HUES48 (cell line): ENCODE data around the gene NUTM2E.
"Not testable (repeated sequence)": the region's sequence is repeated elsewhere in the genome, so short reads cannot be mapped to it uniquely, and the experiment has no call there.

Experiments
- H3K27ac ChIP-seq: one replicate; pipeline ENCODE4 v1.7.0; 2013; ENCODE audit warnings: low read depth, low read length, inconsistent platforms
- H3K27me3 ChIP-seq: 2 replicates; pipeline ENCODE4 v1.6.1; 2013; ENCODE audit warnings: mild to moderate bottlenecking, low read length; ENCODE audit not compliant: control insufficient read depth, insufficient read depth
- H3K36me3 ChIP-seq: 2 replicates; pipeline ENCODE4 v1.6.1; 2013; ENCODE audit warnings: low read length; ENCODE audit not compliant: control insufficient read depth, insufficient read depth
- H3K4me1 ChIP-seq: 2 replicates; pipeline ENCODE4 v1.6.1; 2013; ENCODE audit warnings: mild to moderate bottlenecking, low read length; ENCODE audit not compliant: control insufficient read depth, insufficient read depth
- H3K4me3 ChIP-seq: 2 replicates; pipeline ENCODE4 v1.5.1; 2013; ENCODE audit warnings: mild to moderate bottlenecking, low read depth, low read length
- H3K9ac ChIP-seq: 2 replicates; pipeline ENCODE4 v1.6.1; 2013; ENCODE audit warnings: mild to moderate bottlenecking, low read depth, low read length, moderate library complexity
- H3K9me3 ChIP-seq: 2 replicates; pipeline ENCODE4 v1.6.1; 2013; ENCODE audit warnings: low read length; ENCODE audit not compliant: control insufficient read depth, insufficient read depth

The NUTM2E gene, protein sequence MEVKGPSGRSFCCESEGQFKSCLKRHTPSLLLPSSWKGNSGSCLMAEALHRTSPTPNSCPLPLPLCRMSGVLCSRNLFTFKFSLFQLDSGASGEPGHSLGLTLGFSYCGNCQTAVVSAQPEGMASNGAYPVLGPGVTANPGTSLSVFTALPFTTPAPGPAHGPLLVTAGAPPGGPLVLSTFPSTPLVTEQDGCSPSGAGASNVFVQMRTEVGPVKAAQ (N-terminal part only)

DNA sequence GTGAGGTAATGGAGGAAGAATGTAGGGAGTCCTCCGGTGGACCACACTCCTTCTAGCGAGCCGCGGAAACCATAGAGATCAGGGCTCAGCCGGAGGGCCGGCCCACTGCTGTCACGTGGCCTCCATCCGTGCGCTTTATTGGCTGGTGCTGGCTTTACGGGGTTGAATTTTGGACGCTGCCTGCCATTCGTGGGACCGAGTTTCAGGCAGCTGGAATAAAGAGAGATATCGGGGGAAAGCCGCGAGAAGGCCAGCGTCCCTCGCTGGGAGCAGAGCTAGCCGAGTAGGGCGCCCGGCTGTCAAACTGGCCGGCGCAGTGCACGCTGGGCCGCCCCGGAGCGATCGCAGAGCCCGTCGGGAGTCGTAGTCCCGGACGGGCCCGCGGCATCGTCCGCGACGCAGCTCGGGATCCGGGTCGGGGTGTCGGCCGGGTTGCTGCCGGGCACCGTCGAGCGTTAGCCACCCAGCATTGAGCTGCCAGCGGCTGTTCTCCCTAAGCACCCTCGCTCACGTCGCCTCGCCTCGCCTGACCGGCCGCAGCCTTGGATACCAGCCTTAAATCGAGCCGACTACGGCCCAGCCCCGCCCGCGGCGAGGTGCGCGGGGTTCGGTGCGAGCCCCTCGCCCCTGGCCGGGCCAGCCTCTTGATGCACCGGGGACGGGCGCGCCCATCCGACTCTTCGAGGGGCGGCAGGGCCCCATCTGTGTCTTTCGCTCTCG is at the start of gene NUTM2E:
Gene NUTM2E, plus strand, starts transcription at position 244 of the 720 bp plus-strand sequence. CDS start 15,002 bp downstream, outside the sequence.
- H3K9ac ChIP-seq, H3K4me1 ChIP-seq, H3K9me3 ChIP-seq, H3K27me3 ChIP-seq, H3K36me3 ChIP-seq: not testable (repeated sequence)
- H3K27ac ChIP-seq, result peak within 1 kb of the TSS; percentile 88
- H3K4me3 ChIP-seq, result peak within 1 kb of the TSS; percentile 70

DNA sequence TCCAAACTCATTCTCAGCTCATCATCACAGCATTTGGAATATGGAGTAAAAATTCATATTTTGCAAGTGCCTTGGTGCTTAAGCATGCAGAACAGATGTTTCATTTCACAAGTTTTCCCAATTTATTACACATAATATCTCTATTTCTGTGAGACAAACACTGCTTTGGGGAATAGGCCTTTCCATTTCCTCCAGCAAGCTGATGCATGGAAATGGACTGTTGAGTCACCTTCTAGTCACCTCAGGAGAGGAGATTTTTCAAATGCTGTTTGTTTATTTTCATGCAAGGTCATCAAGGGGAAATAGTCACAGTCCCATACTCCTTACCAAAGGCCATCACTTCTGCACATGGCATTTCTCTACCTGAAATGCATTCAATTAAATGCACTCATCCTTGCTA is 48.5 kb upstream of the NUTM2E start:
- not testable (repeated sequence) for H3K27ac ChIP-seq, H3K9ac ChIP-seq, H3K9me3 ChIP-seq, H3K4me1 ChIP-seq, H3K4me3 ChIP-seq, H3K36me3 ChIP-seq, H3K27me3 ChIP-seq

GRCh38 chr10:79779310-79779938 is 47.1 kb upstream of the NUTM2E start:
- H3K4me3 ChIP-seq, H3K9me3 ChIP-seq, H3K27ac ChIP-seq, H3K9ac ChIP-seq, H3K4me1 ChIP-seq, H3K36me3 ChIP-seq, H3K27me3 ChIP-seq: not testable (repeated sequence)

DNA sequence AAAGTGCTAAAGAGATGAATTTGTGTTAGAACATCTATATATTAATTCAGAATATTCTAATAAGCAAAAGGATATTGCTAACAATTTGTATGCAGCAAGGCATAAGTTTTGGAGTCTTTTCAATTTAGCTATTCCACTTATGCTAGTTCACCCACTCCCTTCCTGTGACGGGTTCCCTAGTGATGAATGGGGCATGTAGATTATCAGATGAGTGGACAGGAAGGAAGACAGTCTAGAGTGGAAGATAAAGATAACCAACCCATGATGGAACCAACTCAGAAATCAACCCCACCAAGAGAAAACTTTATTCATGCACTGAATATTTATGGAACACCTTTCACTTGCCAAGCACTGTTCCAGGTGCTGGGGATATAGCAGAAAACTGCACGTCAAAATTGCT is 46.5 kb upstream of the NUTM2E start:
- not testable (repeated sequence) for H3K4me3 ChIP-seq, H3K9ac ChIP-seq, H3K9me3 ChIP-seq, H3K27ac ChIP-seq, H3K27me3 ChIP-seq, H3K36me3 ChIP-seq, H3K4me1 ChIP-seq

- not testable (repeated sequence) for H3K9ac ChIP-seq, H3K27me3 ChIP-seq, H3K4me3 ChIP-seq, H3K9me3 ChIP-seq, H3K27ac ChIP-seq, H3K36me3 ChIP-seq, H3K4me1 ChIP-seq
Observed at GRCh38 chr10:79781584-79781983, 45.0 kb upstream of the NUTM2E start.

DNA sequence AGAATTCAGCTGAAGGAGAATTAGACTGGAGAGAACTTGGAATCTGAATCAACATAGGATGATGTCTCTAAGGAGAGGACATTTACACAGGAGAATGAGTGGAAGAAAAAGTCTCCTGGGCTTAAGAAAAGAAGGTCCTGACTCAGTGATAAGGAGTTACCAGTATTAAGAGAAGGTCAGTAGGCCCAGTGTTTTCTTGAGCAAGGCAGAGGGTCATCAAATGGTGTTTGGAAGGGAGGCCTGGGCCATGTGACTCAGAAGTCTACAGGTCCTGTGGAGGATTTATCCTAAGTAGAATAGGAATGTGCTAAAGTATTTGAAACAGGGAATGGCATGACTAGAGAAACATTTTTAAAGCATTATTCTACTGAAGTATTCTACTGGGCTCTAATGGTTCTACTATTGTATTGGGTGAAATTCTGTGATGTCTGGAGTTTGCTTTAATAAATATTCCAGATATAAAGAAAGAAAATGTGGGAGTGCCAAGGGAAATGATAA is 39.0 kb upstream of the NUTM2E start:
- not testable (repeated sequence) for H3K27me3 ChIP-seq, H3K9ac ChIP-seq, H3K36me3 ChIP-seq, H3K4me3 ChIP-seq, H3K9me3 ChIP-seq, H3K4me1 ChIP-seq, H3K27ac ChIP-seq

DNA sequence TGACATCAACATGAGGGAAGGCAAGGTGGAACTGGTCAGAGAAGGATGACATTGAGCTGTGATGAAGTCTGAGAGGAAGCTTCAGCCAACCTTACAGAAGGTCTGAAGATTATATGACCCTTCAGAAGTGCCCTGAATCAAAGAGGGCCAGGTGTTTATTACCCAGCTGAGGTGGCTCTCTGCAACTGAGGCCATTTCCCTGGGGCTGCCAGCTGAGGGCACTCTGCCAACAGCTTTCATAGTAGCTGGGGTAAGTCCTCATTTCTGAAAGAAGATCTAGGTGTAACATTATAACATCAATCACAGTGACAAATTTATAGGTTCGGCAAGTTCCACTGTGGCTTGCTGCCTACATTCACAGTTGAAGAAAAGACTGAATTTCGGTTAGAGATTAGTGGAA is 37.2 kb upstream of the NUTM2E start:
- not testable (repeated sequence) for H3K27ac ChIP-seq, H3K4me3 ChIP-seq, H3K9ac ChIP-seq, H3K36me3 ChIP-seq, H3K27me3 ChIP-seq, H3K4me1 ChIP-seq, H3K9me3 ChIP-seq

DNA sequence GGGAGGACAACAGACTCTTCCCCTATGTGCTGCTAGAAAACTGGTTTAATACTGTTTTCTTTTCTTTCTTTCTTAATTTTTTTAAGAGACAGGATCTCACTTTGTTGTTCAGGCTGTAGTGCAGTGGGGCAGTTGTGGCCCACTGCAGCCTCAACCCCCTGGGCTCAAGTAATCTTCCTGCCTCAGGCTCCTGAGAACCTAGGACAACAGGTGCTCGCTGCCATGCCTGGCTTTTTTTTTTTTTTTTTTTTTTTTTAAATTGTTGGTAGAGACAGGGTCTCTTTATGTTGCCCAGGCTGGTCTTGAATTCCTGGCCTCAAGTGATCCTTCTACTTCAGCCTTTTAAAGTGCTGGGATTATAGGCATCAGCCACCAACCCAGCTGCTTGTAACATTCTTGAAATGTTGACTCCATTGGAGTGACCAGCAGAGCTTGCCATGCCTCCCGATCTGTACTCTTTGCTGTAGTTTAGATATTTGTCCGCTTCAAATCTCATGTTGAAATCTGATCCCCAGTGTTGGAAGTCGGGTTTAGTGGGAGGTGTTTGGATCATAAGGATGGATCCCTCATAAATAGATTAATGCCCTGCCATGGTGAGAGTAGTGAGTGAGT is 34.5 kb upstream of the NUTM2E start:
- not testable (repeated sequence) for H3K27me3 ChIP-seq, H3K27ac ChIP-seq

DNA sequence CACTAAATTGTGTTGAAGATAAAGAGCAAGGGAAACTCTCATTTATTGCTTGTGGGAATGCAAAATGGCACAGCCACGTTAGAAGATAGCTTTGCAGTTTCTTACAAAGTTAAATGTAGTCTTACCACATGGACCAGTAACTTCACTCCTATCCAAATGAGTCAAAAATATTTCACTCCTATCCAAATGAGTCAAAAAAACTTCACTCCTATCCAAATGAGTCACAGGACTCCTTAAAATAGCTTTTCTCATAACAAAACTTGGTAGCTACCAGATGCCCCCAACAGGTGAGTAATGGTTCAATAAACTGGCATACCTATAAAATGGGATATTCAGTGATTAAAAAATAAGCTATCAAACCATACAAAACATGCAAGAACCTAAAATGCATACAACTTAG is 27.2 kb upstream of the NUTM2E start:
- not testable (repeated sequence) for H3K36me3 ChIP-seq, H3K27me3 ChIP-seq, H3K9me3 ChIP-seq, H3K9ac ChIP-seq, H3K4me1 ChIP-seq, H3K4me3 ChIP-seq, H3K27ac ChIP-seq

More for the DNA sequence above, 34.5 kb upstream of the NUTM2E start:
- H3K9me3 ChIP-seq, H3K4me3 ChIP-seq, H3K4me1 ChIP-seq, H3K9ac ChIP-seq, H3K36me3 ChIP-seq: not testable (repeated sequence)

GRCh38 chr10:79805857-79806256 is 20.7 kb upstream of the NUTM2E start:
- H3K27ac ChIP-seq, H3K9ac ChIP-seq, H3K4me3 ChIP-seq, H3K4me1 ChIP-seq, H3K27me3 ChIP-seq, H3K36me3 ChIP-seq, H3K9me3 ChIP-seq: not testable (repeated sequence)

DNA sequence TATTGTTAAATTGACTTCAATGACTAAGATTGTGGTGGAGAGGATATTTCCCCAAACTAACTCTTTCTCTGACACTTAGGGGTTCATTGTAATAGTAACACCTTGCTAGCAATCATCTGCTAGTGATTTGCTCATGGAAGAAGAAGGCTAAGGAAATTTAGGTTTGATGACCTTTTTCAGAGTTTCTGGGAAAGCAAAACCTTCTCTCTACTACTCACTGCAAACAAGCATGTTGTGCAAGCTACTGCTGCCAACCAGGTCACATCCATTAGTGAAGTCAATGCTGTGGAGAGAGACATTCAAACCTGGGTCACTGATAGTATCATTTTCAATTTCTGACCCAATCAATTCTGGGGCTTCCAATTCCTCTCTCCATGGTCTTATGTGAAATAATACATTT is 14.6 kb upstream of the NUTM2E start:
- not testable (repeated sequence) for H3K36me3 ChIP-seq, H3K27ac ChIP-seq, H3K9ac ChIP-seq, H3K4me3 ChIP-seq, H3K9me3 ChIP-seq, H3K27me3 ChIP-seq, H3K4me1 ChIP-seq
